RWPE2 (cell line): Measurements from ENCODE around the gene MPRIP.
A peak's percentile ranks its signal among the peaks of the same experiment; 100 is the strongest.

Experiments
- ATAC-seq: fragments of 200-7000 bp; cut with Tn5 transposase; 3 replicates; pipeline ENCODE4 v1.9.1; 2021; ENCODE audit warnings: low read depth
- DNase-seq: peaks from one replicate; pipeline ENCODE4 v3.0.0-alpha.2; 2020; ENCODE audit warnings: low spot score
- H3K27ac ChIP-seq: fragments of 450-650 bp; 2 replicates; pipeline ENCODE4 v1.5.1; 2017; ENCODE audit warnings: mild to moderate bottlenecking; ENCODE audit not compliant: poor library complexity, severe bottlenecking
- H3K27me3 ChIP-seq: fragments of 250-450 bp; sonication (Bioruptor Pico); 2 replicates; pipeline ENCODE4 v1.5.1; 2021; ENCODE audit warnings: mild to moderate bottlenecking, moderate library complexity; ENCODE audit not compliant: insufficient read depth, poor library complexity, severe bottlenecking
- H3K36me3 ChIP-seq: fragments of 250-450 bp; sonication (Bioruptor Pico); 2 replicates; pipeline ENCODE4 v1.5.1; 2020; ENCODE audit warnings: low read depth, mild to moderate bottlenecking, moderate library complexity
- H3K4me1 ChIP-seq: fragments of 250-450 bp; sonication (Bioruptor Pico); 2 replicates; pipeline ENCODE4 v1.5.1; 2021; ENCODE audit warnings: mild to moderate bottlenecking, moderate library complexity; ENCODE audit not compliant: insufficient read depth, poor library complexity, severe bottlenecking
- H3K4me3 ChIP-seq: fragments of 250-450 bp; sonication (Bioruptor Pico); 2 replicates; pipeline ENCODE4 v1.5.1; 2021; ENCODE audit warnings: mild to moderate bottlenecking, moderate library complexity; ENCODE audit not compliant: severe bottlenecking
- H3K9me3 ChIP-seq: fragments of 250-450 bp; sonication (Bioruptor Pico); 2 replicates; pipeline ENCODE4 v1.5.1; 2021; ENCODE audit warnings: mild to moderate bottlenecking, moderate library complexity; ENCODE audit not compliant: severe bottlenecking
- CTCF ChIP-seq: fragments of 450-650 bp; IDR thresholded peaks from one replicate; pipeline ENCODE4 v1.5.1; 2017; ENCODE audit warnings: mild to moderate bottlenecking, moderate library complexity; ENCODE audit not compliant: poor library complexity, severe bottlenecking

Gene MPRIP

DNA sequence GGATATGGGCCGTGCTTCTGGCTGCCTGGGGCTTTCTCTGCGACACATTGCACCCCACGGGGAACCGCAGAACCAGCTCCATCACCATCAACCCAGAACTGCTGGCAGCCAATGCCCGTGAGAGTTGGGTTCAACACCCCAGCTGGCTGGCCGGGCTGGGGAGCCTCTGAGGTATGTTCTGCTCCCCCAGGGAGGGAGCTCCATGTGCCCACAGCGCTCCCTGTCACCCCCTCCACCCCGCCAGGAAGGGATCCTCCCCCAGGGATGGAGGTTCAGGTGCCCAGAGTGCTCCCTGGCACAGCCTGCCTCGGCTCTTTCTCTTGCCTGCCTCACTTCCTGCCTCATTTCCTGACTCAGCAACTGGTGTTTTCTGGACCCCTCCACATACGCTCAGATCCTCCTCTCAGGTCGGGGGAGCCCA is 24.2 kb upstream of the MPRIP start:
- peaks cover 55% of the 10 kb centered on the region for H3K4me1 ChIP-seq
- H3K36me3 ChIP-seq = no peaks in the 10 kb centered on the region
- H3K4me3 ChIP-seq = no peak overlapping the region
- TF ChIP-seq CTCF = no peak
- H3K27ac ChIP-seq = peak overlapping the region; percentile 94
- DNase-seq (peak; percentile 38), ATAC-seq (no peak)
- no peaks in the 10 kb centered on the region for H3K9me3 ChIP-seq
- no peaks in the 10 kb centered on the region for H3K27me3 ChIP-seq

DNA sequence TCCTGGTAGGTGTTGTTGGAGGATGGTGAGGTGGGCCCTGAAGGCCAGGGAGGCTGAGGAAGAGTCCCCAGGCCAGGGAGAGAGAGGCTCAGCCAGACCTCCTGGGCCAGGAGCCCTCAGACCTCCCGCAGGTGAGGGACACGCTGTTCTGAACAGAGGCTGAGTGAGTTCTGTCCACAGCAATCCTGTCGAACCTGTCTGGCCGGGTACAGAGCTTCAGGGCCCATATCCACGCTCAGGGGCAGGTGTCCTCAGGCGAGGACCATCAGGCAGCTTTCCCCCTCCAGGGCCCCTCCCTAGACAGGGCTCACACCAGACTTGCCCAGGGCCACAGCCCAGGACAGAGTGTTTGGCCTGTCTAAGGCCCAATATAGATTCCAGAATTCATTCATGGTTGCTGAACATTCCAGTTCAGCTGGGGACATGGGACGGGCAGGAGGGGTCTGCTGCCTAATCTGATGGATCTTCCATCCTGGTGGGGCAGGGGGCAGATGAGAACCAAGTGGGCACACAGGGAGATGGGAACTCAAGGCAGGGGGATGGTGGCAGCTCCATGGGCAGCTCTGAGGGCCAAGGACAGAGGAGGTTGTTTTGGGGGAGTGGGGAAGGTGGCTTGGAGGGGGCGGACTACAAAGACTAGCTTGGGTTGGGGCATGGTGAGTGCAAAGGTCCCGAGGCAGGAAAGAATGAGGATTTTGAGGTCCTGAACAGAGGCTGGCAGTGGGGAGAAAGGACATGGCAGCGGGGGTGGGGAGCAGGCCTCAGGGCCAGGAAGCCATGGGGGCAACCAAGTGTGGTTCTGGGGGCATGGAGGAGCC is 23.4 kb upstream of the MPRIP start:
- DNase-seq (peak; percentile 55), ATAC-seq (peak; percentile 14; the same call in 2 of the 3 replicates)
- Histone ChIP-seq H3K27me3 (no peaks in the 10 kb centered on the region), H3K27ac (peak overlapping the region; percentile 94), H3K4me1 (peaks cover 55% of the 10 kb centered on the region), H3K9me3 (no peaks in the 10 kb centered on the region), H3K4me3 (no peak overlapping the region), H3K36me3 (no peaks in the 10 kb centered on the region)
- TF ChIP-seq CTCF = no peak

DNA sequence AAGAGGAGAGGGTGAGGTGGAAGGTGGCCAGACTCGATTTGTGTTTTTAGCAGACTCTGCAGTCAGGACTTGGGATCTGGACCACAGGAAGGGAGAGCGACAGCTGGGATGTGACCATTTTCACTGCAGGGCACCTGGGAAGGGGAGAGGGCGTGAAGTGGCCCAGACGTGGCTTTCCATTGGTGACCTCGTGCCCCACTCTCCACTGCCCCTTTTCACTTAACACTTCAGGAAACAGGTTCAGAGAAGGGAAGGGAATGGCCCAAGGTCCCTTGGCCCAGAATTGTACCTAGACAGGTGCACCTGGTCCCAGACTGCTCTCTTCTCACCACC is 22.9 kb upstream of the MPRIP start:
- no peak for ATAC-seq
- no peaks in the 10 kb centered on the region for H3K36me3 ChIP-seq
- H3K27ac ChIP-seq = peak overlapping the region; percentile 94
- H3K9me3 ChIP-seq = no peaks in the 10 kb centered on the region
- no peak overlapping the region for H3K4me3 ChIP-seq
- H3K27me3 ChIP-seq = no peaks in the 10 kb centered on the region
- no peak for TF ChIP-seq CTCF
- no peak for DNase-seq
- peaks cover 50% of the 10 kb centered on the region for H3K4me1 ChIP-seq

DNA sequence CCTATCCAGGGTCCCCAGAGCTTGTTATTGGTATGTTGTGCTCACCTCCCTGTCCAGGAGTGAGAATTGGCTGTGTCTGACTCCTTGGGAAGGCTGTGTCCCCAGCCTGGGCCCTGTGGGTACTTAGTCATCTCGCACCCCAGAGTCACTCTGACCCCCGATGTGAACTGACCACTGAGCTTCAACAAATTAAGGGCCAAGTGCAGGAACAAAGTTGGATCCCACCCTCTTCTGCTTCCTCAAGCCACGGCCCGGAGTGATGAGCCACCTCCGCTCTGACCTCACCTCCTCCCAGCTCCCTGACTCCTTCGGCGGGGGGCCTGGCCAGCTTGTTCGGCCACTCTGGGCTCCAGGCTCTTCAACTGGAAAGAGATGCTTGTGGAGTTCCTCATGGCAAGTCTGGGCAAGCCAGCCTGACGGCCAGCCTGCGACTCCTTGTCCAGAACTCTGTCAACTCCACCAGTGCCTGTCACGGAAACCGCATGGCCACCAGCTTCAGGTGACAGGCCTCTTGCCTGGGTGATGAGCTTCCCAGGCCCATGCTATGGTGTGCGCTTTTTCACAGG is 22.3 kb upstream of the MPRIP start:
- Histone ChIP-seq H3K27ac (peak overlapping the region; percentile 94), H3K4me3 (no peak overlapping the region), H3K4me1 (peaks cover 45% of the 10 kb centered on the region), H3K36me3 (no peaks in the 10 kb centered on the region), H3K27me3 (no peaks in the 10 kb centered on the region), H3K9me3 (no peaks in the 10 kb centered on the region)
- DNase-seq (no peak), ATAC-seq (peak; percentile 82)
- TF ChIP-seq CTCF = no peak

DNA sequence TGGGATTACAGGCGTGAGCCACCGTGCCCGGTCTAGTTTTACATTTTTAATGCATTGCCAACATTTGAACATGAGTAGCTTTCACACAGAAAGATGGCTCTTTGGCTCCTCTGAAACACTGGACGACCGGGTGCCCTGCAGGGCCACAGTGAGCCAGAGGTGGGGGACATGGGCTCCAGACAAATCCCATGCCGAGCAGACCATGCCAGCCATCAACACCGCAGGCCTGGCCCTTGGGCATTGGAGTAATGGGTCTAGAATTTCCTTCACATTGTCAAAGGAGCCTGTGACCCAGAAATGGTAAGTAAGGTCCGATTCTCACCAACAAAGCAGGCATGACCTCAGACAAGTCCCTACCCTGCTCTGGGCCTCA is 21.4 kb upstream of the MPRIP start:
- no peak for ATAC-seq

More for the DNA sequence above, 21.4 kb upstream of the MPRIP start:
- Histone ChIP-seq H3K4me3 (no peak overlapping the region), H3K9me3 (no peaks in the 10 kb centered on the region), H3K27ac (peak overlapping the region; percentile 94), H3K36me3 (no peaks in the 10 kb centered on the region), H3K4me1 (peaks cover 38% of the 10 kb centered on the region), H3K27me3 (no peaks in the 10 kb centered on the region)
- DNase-seq = no peak
- no peak for TF ChIP-seq CTCF
